ENCODE data around the gene DNAAF8.

The DNAAF8 gene

DNA sequence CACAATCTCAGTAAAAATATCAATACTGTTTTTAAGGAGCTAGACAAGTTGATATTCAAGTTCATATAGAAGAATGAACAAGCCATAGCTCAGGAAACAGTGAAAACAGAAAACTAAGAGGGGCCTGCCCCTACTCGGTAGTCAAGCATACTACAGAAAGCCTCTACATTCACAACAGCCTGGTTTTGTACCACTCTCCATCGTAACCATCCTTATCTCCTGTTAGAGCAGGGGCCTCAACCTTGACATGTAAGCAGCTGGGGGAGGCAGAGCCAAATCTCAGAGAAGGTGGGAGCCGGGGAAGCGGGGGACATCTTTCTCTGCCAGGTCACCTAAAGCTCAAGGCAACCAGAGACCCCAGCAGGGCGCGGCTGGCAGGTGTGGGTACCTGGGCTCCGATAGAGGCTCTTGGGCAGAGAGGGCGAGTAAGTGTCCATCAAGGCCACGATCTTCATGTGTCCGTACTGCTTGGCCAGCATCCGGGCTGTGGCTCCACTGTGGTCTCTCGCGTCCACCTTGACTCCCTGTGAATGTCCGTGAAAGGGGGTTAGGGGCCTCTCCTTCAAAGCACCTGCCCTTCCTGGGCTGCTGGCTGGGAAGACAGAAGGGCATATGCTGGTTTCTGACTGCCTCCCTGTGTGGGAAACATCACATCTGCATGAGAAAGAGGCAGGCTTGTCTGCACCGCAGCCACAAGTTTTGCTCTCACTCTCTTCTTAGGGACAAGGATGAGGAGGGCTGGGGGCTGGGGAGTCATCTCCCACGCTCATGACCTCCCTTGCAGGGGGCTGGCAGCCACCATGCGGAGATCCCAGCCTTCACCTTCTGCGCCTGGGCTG lies 20.5 kb upstream of the DNAAF8 start:
- TF ChIP-seq SIN3A (IDR thresholded peaks at IDR 0.05; ENCODE audit: borderline replicate concordance, insufficient read depth, low read length): no peak
- TF ChIP-seq, protein P1, sequence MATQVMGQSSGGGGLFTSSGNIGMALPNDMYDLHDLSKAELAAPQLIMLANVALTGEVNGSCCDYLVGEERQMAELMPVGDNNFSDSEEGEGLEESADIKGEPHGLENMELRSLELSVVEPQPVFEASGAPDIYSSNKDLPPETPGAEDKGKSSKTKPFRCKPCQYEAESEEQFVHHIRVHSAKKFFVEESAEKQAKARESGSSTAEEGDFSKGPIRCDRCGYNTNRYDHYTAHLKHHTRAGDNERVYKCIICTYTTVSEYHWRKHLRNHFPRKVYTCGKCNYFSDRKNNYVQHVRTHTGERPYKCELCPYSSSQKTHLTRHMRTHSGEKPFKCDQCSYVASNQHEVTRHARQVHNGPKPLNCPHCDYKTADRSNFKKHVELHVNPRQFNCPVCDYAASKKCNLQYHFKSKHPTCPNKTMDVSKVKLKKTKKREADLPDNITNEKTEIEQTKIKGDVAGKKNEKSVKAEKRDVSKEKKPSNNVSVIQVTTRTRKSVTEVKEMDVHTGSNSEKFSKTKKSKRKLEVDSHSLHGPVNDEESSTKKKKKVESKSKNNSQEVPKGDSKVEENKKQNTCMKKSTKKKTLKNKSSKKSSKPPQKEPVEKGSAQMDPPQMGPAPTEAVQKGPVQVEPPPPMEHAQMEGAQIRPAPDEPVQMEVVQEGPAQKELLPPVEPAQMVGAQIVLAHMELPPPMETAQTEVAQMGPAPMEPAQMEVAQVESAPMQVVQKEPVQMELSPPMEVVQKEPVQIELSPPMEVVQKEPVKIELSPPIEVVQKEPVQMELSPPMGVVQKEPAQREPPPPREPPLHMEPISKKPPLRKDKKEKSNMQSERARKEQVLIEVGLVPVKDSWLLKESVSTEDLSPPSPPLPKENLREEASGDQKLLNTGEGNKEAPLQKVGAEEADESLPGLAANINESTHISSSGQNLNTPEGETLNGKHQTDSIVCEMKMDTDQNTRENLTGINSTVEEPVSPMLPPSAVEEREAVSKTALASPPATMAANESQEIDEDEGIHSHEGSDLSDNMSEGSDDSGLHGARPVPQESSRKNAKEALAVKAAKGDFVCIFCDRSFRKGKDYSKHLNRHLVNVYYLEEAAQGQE (IDR thresholded peaks at IDR 0.05; ENCODE audit: insufficient read depth in 1 of 2, low read depth in 2 of 2, low read length in 2 of 2): no peak
- no peak for TF ChIP-seq TAF1 (IDR thresholded peaks at IDR 0.05; ENCODE audit: borderline replicate concordance, insufficient read depth, low read length)
- TF ChIP-seq FOXP2 (optimal IDR thresholded peaks at IDR 0.05; ENCODE audit: borderline replicate concordance, extremely low read depth, extremely low read length, insufficient read depth): no peak
- no peak for TF ChIP-seq POLR2AphosphoS5 (IDR thresholded peaks at IDR 0.05; ENCODE audit: low read depth, low read length)

DNA sequence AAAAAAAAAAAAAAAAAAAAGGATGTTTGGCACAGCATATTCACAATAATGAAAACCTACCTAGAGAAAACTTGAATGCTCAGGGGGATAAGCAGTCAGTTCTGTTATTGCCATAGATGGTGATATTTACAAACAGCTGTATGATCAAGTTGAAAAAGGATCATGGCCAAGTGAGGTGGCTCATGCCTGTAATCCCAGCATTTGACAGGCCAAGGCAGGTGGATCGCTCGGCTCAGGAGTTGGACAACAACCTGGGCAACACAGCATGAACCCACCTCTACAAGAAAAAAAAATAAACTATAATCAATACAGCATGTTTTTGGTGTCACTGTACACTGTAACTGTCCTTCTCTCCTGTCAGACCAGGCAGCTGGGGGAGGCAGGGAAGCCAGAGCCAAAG lies 19.3 kb upstream of the DNAAF8 start:
- TF ChIP-seq SIN3A (IDR thresholded peaks at IDR 0.05; ENCODE audit: borderline replicate concordance, insufficient read depth, low read length) (no peak), TAF1 (IDR thresholded peaks at IDR 0.05; ENCODE audit: borderline replicate concordance, insufficient read depth, low read length) (no peak), FOXP2 (optimal IDR thresholded peaks at IDR 0.05; ENCODE audit: borderline replicate concordance, extremely low read depth, extremely low read length, insufficient read depth) (no peak), POLR2AphosphoS5 (IDR thresholded peaks at IDR 0.05; ENCODE audit: low read depth, low read length) (no peak)
- TF ChIP-seq, protein P1 (IDR thresholded peaks at IDR 0.05; ENCODE audit: insufficient read depth in 1 of 2, low read depth in 2 of 2, low read length in 2 of 2): no peak

DNA sequence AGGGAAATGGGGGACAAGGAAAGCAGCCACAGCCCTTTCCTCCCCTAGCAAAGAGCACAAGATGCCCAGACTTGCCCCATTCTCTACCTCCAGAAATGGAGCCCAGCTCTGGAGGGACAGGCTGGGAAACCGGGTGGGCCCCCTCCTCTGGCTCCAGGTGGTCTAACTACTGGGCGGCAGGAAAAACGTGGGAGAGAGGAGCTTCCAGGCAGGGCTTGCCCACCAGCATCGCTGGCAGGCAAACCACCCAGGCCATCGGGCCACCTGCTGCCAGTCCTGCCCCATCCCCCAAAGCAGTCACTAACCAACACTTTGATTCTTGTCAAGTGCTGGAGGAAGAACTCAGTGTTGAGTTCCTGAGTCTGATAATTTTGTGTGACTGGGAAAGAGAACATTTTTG lies 15.9 kb upstream of the DNAAF8 start:
- TF ChIP-seq SIN3A (IDR thresholded peaks at IDR 0.05; ENCODE audit: borderline replicate concordance, insufficient read depth, low read length) (no peak), TAF1 (IDR thresholded peaks at IDR 0.05; ENCODE audit: borderline replicate concordance, insufficient read depth, low read length) (no peak), POLR2AphosphoS5 (IDR thresholded peaks at IDR 0.05; ENCODE audit: low read depth, low read length) (no peak), FOXP2 (optimal IDR thresholded peaks at IDR 0.05; ENCODE audit: borderline replicate concordance, extremely low read depth, extremely low read length, insufficient read depth) (no peak)
- TF ChIP-seq, protein P1 (IDR thresholded peaks at IDR 0.05; ENCODE audit: insufficient read depth in 1 of 2, low read depth in 2 of 2, low read length in 2 of 2): no peak

DNA sequence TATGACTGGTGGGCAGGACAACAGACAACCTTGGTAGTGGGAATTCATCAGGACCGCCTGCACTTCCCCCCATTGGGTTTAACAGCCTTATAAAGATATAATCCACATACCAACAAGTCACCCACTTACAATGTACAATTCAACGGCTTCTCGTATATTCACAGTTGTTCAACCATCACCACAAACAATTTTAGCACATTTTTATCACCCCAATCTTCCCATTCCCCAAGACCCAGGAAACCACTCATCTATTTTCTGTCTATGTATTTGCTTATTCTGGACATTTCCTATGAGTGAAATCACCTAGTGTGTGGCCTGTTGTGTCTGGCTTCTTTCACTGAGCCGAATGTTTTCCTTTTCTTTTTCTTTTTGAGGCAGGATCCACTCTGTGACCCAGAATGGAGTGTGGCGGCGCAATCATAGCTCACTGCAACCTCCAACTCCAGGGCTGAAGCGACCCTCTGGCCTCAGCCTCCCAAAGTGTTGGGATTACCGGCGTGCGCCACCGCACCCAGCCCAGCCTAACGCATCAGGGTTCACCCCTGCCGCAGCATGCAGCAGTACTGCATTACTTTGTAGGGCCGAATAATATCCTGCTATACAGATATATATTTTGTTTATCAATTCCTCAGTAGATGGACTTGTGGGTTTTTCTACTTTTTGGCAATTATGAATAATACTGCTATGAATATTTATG lies 11.1 kb upstream of the DNAAF8 start:
- no peak for TF ChIP-seq SIN3A (IDR thresholded peaks at IDR 0.05; ENCODE audit: borderline replicate concordance, insufficient read depth, low read length)
- TF ChIP-seq, protein P1 (IDR thresholded peaks at IDR 0.05; ENCODE audit: insufficient read depth in 1 of 2, low read depth in 2 of 2, low read length in 2 of 2): no peak
- TF ChIP-seq POLR2AphosphoS5 (IDR thresholded peaks at IDR 0.05; ENCODE audit: low read depth, low read length): no peak
- no peak for TF ChIP-seq FOXP2 (optimal IDR thresholded peaks at IDR 0.05; ENCODE audit: borderline replicate concordance, extremely low read depth, extremely low read length, insufficient read depth)
- TF ChIP-seq TAF1 (IDR thresholded peaks at IDR 0.05; ENCODE audit: borderline replicate concordance, insufficient read depth, low read length): no peak
